ENCODE data around the gene EML5.

Gene EML5

GRCh38 chr14:88698651-88699050 is 94.1 kb downstream of the EML5 start:
- DNase-seq = no peak

- DNase-seq = no peak
Measured at GRCh38 chr14:88695870-88696269, 96.9 kb downstream of the EML5 start.

GRCh38 chr14:88688386-88688785 is 104.4 kb downstream of the EML5 start:
- no peak for DNase-seq

- DNase-seq = no peak
Measured at GRCh38 chr14:88683119-88683518, 109.6 kb downstream of the EML5 start.

- no peak for DNase-seq
Measured at GRCh38 chr14:88682495-88683114, 110.1 kb downstream of the EML5 start.

GRCh38 chr14:88681755-88682494 is 110.8 kb downstream of the EML5 start:
- no peak for DNase-seq

- DNase-seq = no peak
Measured at GRCh38 chr14:88669346-88669745, 123.4 kb downstream of the EML5 start.

GRCh38 chr14:88668448-88669116 is 124.2 kb downstream of the EML5 start:
- no peak for DNase-seq

GRCh38 chr14:88667555-88668273 is 125.0 kb downstream of the EML5 start:
- DNase-seq = peak; percentile 80

- DNase-seq = no peak
Measured at GRCh38 chr14:88660056-88660455, 132.7 kb downstream of the EML5 start.

GRCh38 chr14:88639221-88639620 is 153.5 kb downstream of the EML5 start:
- DNase-seq = no peak

- no peak for DNase-seq
Measured at GRCh38 chr14:88632512-88632911, 160.2 kb downstream of the EML5 start.

- DNase-seq = no peak
Measured at GRCh38 chr14:88631091-88631490, 161.7 kb downstream of the EML5 start.

GRCh38 chr14:88630565-88630964 is 162.2 kb downstream of the EML5 start:
- no peak for DNase-seq

GRCh38 chr14:88628462-88628861 is 164.3 kb downstream of the EML5 start:
- DNase-seq = no peak

- DNase-seq = no peak
Measured at GRCh38 chr14:88628033-88628432, 164.7 kb downstream of the EML5 start.

- no peak for DNase-seq
Measured at GRCh38 chr14:88625671-88626070, 167.1 kb downstream of the EML5 start.

- no peak for DNase-seq
Measured at GRCh38 chr14:88621100-88621499, 171.7 kb downstream of the EML5 start.

GRCh38 chr14:88618476-88618875 is 174.3 kb downstream of the EML5 start:
- no peak for DNase-seq

GRCh38 chr14:88617479-88617878 is 175.3 kb downstream of the EML5 start:
- DNase-seq = no peak

- DNase-seq = peak; percentile 18
Measured at GRCh38 chr14:88616697-88617096, 176.1 kb downstream of the EML5 start.

GRCh38 chr14:88614218-88614907 is 178.4 kb downstream of the EML5 start:
- no peak for DNase-seq

GRCh38 chr14:88613552-88614010 is 179.2 kb downstream of the EML5 start:
- no peak for DNase-seq
